Keratinocyte (primary cell): ENCODE results near the gene CPT1B. TPM values are rescaled to one million over a fixed set of nuclear protein-coding genes. Genes with fewer than 3 reads are reported as not detected.

Source experiments
- DNase-seq: peaks from one replicate; pipeline ENCODE4 v3.0.0-alpha.2; 2011; ENCODE audit warnings: low read depth, missing footprints, low spot score
- FAIRE-seq: peaks from 2 replicates; lab custom pipeline; 2011; peaks lifted over from hg19 to GRCh38; lab: Jason Lieb, UNC
- H2AFZ ChIP-seq: 2 replicates; pipeline ENCODE4 v1.6.0; 2012; ENCODE audit warnings: low read length, control low read depth, inconsistent platforms; ENCODE audit not compliant: control insufficient read depth
- H3K27ac ChIP-seq: 2 replicates; pipeline ENCODE4 v1.5.1; 2011; ENCODE audit warnings: low read length; ENCODE audit not compliant: control insufficient read depth, insufficient read depth
- H3K27me3 ChIP-seq: 3 replicates; pipeline ENCODE4 v1.6.0; 2011; ENCODE audit warnings: low read length; ENCODE audit not compliant: control insufficient read depth, insufficient read depth; ENCODE audit errors: extremely low read depth
- H3K36me3 ChIP-seq, 2 experiments: 2 replicates in 1 of 2; 3 replicates in 1 of 2; pipeline ENCODE4 v1.5.1; 2011; ENCODE audit warnings: low read length in 2 of 2, mild to moderate bottlenecking in 1 of 2; ENCODE audit not compliant: control insufficient read depth in 2 of 2, insufficient read depth in 2 of 2; ENCODE audit errors: extremely low read depth in 1 of 2
- H3K4me1 ChIP-seq: 3 replicates; pipeline ENCODE4 v1.5.1; 2011; ENCODE audit warnings: low read length; ENCODE audit not compliant: control insufficient read depth, insufficient read depth; ENCODE audit errors: extremely low read depth
- H3K4me2 ChIP-seq: 3 replicates; pipeline ENCODE4 v1.6.0; 2011; ENCODE audit warnings: low read depth, low read length; ENCODE audit not compliant: control insufficient read depth, insufficient read depth; ENCODE audit errors: extremely low read depth
- H3K4me3 ChIP-seq, 3 experiments: fragments of 200-600 bp in 1 of 3; sonication (generic) in 1 of 3; 2 replicates in 2 of 3; 3 replicates in 1 of 3; pipeline ENCODE4 v1.5.1; 2011 to 2016; ENCODE audit warnings: low read length in 3 of 3, mild to moderate bottlenecking in 3 of 3, control low read depth in 2 of 3, inconsistent platforms in 1 of 3, low read depth in 1 of 3, mixed read lengths in 1 of 3, mixed run types in 1 of 3, moderate library complexity in 1 of 3; ENCODE audit not compliant: control insufficient read depth in 2 of 3, insufficient read depth in 2 of 3; ENCODE audit errors: extremely low read depth in 1 of 3
- H3K79me2 ChIP-seq: 2 replicates; pipeline ENCODE4 v1.6.0; 2012; ENCODE audit warnings: low read length; ENCODE audit not compliant: control insufficient read depth, insufficient read depth
- H3K9ac ChIP-seq: 3 replicates; pipeline ENCODE4 v1.6.0; 2011; ENCODE audit warnings: low read length; ENCODE audit not compliant: control insufficient read depth, insufficient read depth; ENCODE audit errors: extremely low read depth
- H3K9me1 ChIP-seq: 3 replicates; pipeline ENCODE4 v1.6.0; 2011; ENCODE audit warnings: low read length; ENCODE audit not compliant: control insufficient read depth, insufficient read depth; ENCODE audit errors: extremely low read depth
- H3K9me3 ChIP-seq: 2 replicates; pipeline ENCODE4 v1.5.1; 2012; ENCODE audit warnings: low read depth, low read length; ENCODE audit not compliant: control insufficient read depth
- H4K20me1 ChIP-seq: 3 replicates; pipeline ENCODE4 v1.6.0; 2011; ENCODE audit warnings: low read length; ENCODE audit not compliant: control insufficient read depth, insufficient read depth; ENCODE audit errors: extremely low read depth
- EZH2 ChIP-seq: IDR thresholded peaks from one replicate; pipeline ENCODE4 v1.6.1; 2012; ENCODE audit warnings: inconsistent platforms, mild to moderate bottlenecking, low read length, moderate library complexity
- dilution Hi-C: fragments of 300-500 bp; cut with MboI; formaldehyde crosslinking; loops from one replicate; pipeline ENCODE4 v1.7.0; 2020; ENCODE audit warnings: low sequenced_read_pairs; ENCODE audit not compliant: extremely low pct_ligation_motif_present
- polyA plus RNA-seq, 5 experiments: library from polyadenylated mRNA; depleted of rRNA in 3 of 5; stranded (reverse) in 3 of 5; stranded (forward) in 1 of 5; unstranded in 1 of 5; fragments of >200 nt; gene quantifications; 1 replicate in 1 of 5; 2 replicates in 3 of 5; 3 replicates in 1 of 5; pipeline versions ENCODE4 v1.2.1 to v1.2.3, GENCODE V29; 2011 to 2012; ENCODE audit warnings: missing spikeins in 2 of 5, low read depth in 1 of 5, low replicate concordance in 1 of 5
- TF ChIP-seq, protein P1 (sequence below), 3 experiments: IDR thresholded peaks in 1 of 3; conservative IDR thresholded peaks in 1 of 3; optimal IDR thresholded peaks in 1 of 3; 2 replicates in 2 of 3; 3 replicates in 1 of 3; pipeline versions ENCODE3 to v1.5.1; 2011; ENCODE audit warnings: low read length in 3 of 3, mild to moderate bottlenecking in 3 of 3, moderate library complexity in 2 of 3, control low read depth in 1 of 3, inconsistent platforms in 1 of 3; ENCODE audit not compliant: insufficient read depth in 2 of 3; ENCODE audit errors: extremely low read depth in 1 of 3

CPT1B gene
- polyA plus RNA-seq, 1 donor (not counting 4 experiments of a cell fraction or from before 2014, with no cell fraction given) = 11.0 TPM

GRCh38 chr22:50537765-50538164 is 40.5 kb downstream of the CPT1B start:
- no peaks in the 10 kb centered on the region for H3K9me3 ChIP-seq
- FAIRE-seq = no peak
- H3K27me3 ChIP-seq = no peaks in the 10 kb centered on the region
- H4K20me1 ChIP-seq = no peaks in the 10 kb centered on the region
- dilution Hi-C loops = no loop called here
- no peak for TF ChIP-seq EZH2
- TF ChIP-seq, protein P1, sequence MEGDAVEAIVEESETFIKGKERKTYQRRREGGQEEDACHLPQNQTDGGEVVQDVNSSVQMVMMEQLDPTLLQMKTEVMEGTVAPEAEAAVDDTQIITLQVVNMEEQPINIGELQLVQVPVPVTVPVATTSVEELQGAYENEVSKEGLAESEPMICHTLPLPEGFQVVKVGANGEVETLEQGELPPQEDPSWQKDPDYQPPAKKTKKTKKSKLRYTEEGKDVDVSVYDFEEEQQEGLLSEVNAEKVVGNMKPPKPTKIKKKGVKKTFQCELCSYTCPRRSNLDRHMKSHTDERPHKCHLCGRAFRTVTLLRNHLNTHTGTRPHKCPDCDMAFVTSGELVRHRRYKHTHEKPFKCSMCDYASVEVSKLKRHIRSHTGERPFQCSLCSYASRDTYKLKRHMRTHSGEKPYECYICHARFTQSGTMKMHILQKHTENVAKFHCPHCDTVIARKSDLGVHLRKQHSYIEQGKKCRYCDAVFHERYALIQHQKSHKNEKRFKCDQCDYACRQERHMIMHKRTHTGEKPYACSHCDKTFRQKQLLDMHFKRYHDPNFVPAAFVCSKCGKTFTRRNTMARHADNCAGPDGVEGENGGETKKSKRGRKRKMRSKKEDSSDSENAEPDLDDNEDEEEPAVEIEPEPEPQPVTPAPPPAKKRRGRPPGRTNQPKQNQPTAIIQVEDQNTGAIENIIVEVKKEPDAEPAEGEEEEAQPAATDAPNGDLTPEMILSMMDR (optimal IDR thresholded peaks at IDR 0.05 in 1 of 3, IDR thresholded peaks at IDR 0.05 in 1 of 3, conservative IDR thresholded peaks at IDR 0.05 in 1 of 3; ENCODE audit: extremely low read depth in 1 of 3, insufficient read depth in 2 of 3, low read length in 3 of 3) = no peak
- no peak overlapping the region for H3K4me3 ChIP-seq
- no peak overlapping the region for H2AFZ ChIP-seq
- no peak for DNase-seq
- H3K4me2 ChIP-seq = no peak overlapping the region
- H3K4me1 ChIP-seq = peaks cover 42% of the 10 kb centered on the region
- peak overlapping the region; percentile 29 for H3K27ac ChIP-seq
- H3K79me2 ChIP-seq = no peaks in the 10 kb centered on the region
- H3K36me3 ChIP-seq = no peaks in the 10 kb centered on the region
- no peak overlapping the region for H3K9ac ChIP-seq
- H3K9me1 ChIP-seq = no peaks in the 10 kb centered on the region

GRCh38 chr22:50536226-50536625 is 42.0 kb downstream of the CPT1B start:
- FAIRE-seq = no peak
- no peak overlapping the region for H2AFZ ChIP-seq
- no peak overlapping the region for H3K27ac ChIP-seq
- no peaks in the 10 kb centered on the region for H3K9me1 ChIP-seq
- H3K9ac ChIP-seq = no peak overlapping the region
- DNase-seq = no peak
- H3K79me2 ChIP-seq = no peaks in the 10 kb centered on the region
- peaks cover 29% of the 10 kb centered on the region for H3K4me1 ChIP-seq
- H3K36me3 ChIP-seq = no peaks in the 10 kb centered on the region
- H3K4me2 ChIP-seq = no peak overlapping the region
- no peaks in the 10 kb centered on the region for H4K20me1 ChIP-seq
- no peaks in the 10 kb centered on the region for H3K9me3 ChIP-seq
- H3K4me3 ChIP-seq = no peak overlapping the region
- dilution Hi-C loops = no loop called here
- H3K27me3 ChIP-seq = peaks cover 2% of the 10 kb centered on the region
- TF ChIP-seq, protein P1 (optimal IDR thresholded peaks at IDR 0.05 in 1 of 3, IDR thresholded peaks at IDR 0.05 in 1 of 3, conservative IDR thresholded peaks at IDR 0.05 in 1 of 3; ENCODE audit: extremely low read depth in 1 of 3, insufficient read depth in 2 of 3, low read length in 3 of 3) = no peak
- no peak for TF ChIP-seq EZH2
